PC-3 (cell line): ENCODE data around the gene MGAT4B. TPM values are rescaled to one million over a fixed set of nuclear protein-coding genes. Genes with fewer than 3 reads are reported as not detected.
A peak's percentile ranks its signal among the peaks of the same experiment; 100 is the strongest.
"Not testable (repeated sequence)": the region's sequence is repeated elsewhere in the genome, so short reads cannot be mapped to it uniquely, and the experiment has no call there.

Experiments
- ATAC-seq: fragments of 200-7000 bp; cut with Tn5 transposase; 2 replicates; pipeline ENCODE4 v1.9.1; 2020; ENCODE audit warnings: mild to moderate bottlenecking, moderate library complexity
- BruUV-seq: library from RNA; stranded (reverse); fragments of 400-500 nt; replicated peaks from 2 replicates; lab custom pipeline; 2021; lab: Mats Ljungman, UMichigan
- CTCF ChIA-PET: fragments of 300-600 bp; sonication (Branson Sonifier 250); formaldehyde crosslinking; loops from one replicate; lab custom pipeline; 2022; ENCODE audit warnings: antibody characterized with exemption; lab: Charles Lee
- POLR2A ChIA-PET: fragments of 300-600 bp; sonication (Branson Sonifier 250); formaldehyde crosslinking; loops from one replicate; lab custom pipeline; 2022; ENCODE audit warnings: antibody characterized with exemption; ENCODE audit not compliant: unreplicated experiment; lab: Charles Lee
- DNase-seq: peaks from one replicate; pipeline ENCODE4 v3.0.0-alpha.2; 2015
- H2AFZ ChIP-seq: fragments of 300-600 bp; sonication (generic); 2 replicates; pipeline ENCODE4 v1.6.0; 2016; ENCODE audit warnings: antibody characterized with exemption, low read length
- H3F3A ChIP-seq: fragments of 300-600 bp; sonication (generic); one replicate; pipeline ENCODE4 v1.6.0; 2017; ENCODE audit warnings: antibody characterized with exemption, low read length, control low read depth, mild to moderate bottlenecking; ENCODE audit not compliant: unreplicated experiment
- H3K27ac ChIP-seq: fragments of 300-600 bp; sonication (generic); 2 replicates; pipeline ENCODE4 v1.5.1; 2016; ENCODE audit warnings: mild to moderate bottlenecking, low read length
- H3K27me3 ChIP-seq: fragments of 300-600 bp; sonication (generic); 2 replicates; pipeline ENCODE4 v1.6.1; 2016; ENCODE audit warnings: low read length, mixed read lengths
- H3K36me3 ChIP-seq: fragments of 300-600 bp; sonication (generic); 2 replicates; pipeline ENCODE4 v1.6.1; 2016; ENCODE audit warnings: low read depth, mixed run types, low read length, mixed read lengths
- H3K4me1 ChIP-seq: fragments of 300-600 bp; sonication (generic); 2 replicates; pipeline ENCODE4 v1.5.1; 2016; ENCODE audit warnings: low read length; ENCODE audit not compliant: insufficient read depth
- H3K4me2 ChIP-seq: fragments of 300-600 bp; sonication (generic); 2 replicates; pipeline ENCODE4 v1.6.0; 2016; ENCODE audit warnings: low read length
- H3K4me3 ChIP-seq: fragments of 300-600 bp; sonication (generic); 2 replicates; pipeline ENCODE4 v1.5.1; 2016; ENCODE audit warnings: mild to moderate bottlenecking, low read length, mixed read lengths
- H3K79me2 ChIP-seq: fragments of 300-600 bp; sonication (generic); 2 replicates; pipeline ENCODE4 v1.6.1; 2017; ENCODE audit warnings: low read length, mixed read lengths
- H3K9ac ChIP-seq: fragments of 300-600 bp; sonication (generic); 2 replicates; pipeline ENCODE4 v1.6.0; 2016; ENCODE audit warnings: mild to moderate bottlenecking, low read length
- H3K9me2 ChIP-seq: fragments of 300-600 bp; sonication (generic); replicated peaks from 2 replicates; pipeline ENCODE4 v1.6.1; 2016; ENCODE audit warnings: mixed run types, low read length, mixed read lengths
- H3K9me3 ChIP-seq: fragments of 300-600 bp; sonication (generic); 2 replicates; pipeline ENCODE4 v1.6.1; 2016; ENCODE audit warnings: low read length, mixed read lengths
- H4K20me1 ChIP-seq: fragments of 300-600 bp; sonication (generic); 2 replicates; pipeline ENCODE4 v1.6.1; 2016; ENCODE audit warnings: low read length, mixed read lengths
- EZH2 ChIP-seq: fragments of 300-600 bp; sonication (generic); IDR thresholded peaks from one replicate; pipeline ENCODE4 v1.6.1; 2017; ENCODE audit warnings: antibody characterized with exemption, mild to moderate bottlenecking, low read length; ENCODE audit not compliant: unreplicated experiment
- EZH2phosphoT487 ChIP-seq: fragments of 300-600 bp; sonication (generic); IDR thresholded peaks from 2 replicates; pipeline ENCODE4 v1.6.1; 2018; ENCODE audit warnings: mild to moderate bottlenecking, antibody characterized with exemption, low read length, borderline replicate concordance
- intact Hi-C: fragments of 100-400 bp; cut with micrococcal nuclease; formaldehyde crosslinking; loops from 2 replicates; pipeline ENCODE4 v1.9.0; 2023
- total RNA-seq: library from RNA; depleted of rRNA; stranded (reverse); fragments of >200 nt; gene quantifications from 2 replicates; pipeline ENCODE4 v1.2.3, GENCODE V29; 2014
- TF ChIP-seq, protein P1 (sequence below): fragments of 300-600 bp; sonication (generic); conservative IDR thresholded peaks from 2 replicates; pipeline ENCODE4 v1.5.1; 2017; ENCODE audit warnings: antibody characterized with exemption, low read depth, mild to moderate bottlenecking, low read length

MGAT4B gene
- total RNA-seq, 1 experiment from 2014 or later: 88.9 TPM

DNA sequence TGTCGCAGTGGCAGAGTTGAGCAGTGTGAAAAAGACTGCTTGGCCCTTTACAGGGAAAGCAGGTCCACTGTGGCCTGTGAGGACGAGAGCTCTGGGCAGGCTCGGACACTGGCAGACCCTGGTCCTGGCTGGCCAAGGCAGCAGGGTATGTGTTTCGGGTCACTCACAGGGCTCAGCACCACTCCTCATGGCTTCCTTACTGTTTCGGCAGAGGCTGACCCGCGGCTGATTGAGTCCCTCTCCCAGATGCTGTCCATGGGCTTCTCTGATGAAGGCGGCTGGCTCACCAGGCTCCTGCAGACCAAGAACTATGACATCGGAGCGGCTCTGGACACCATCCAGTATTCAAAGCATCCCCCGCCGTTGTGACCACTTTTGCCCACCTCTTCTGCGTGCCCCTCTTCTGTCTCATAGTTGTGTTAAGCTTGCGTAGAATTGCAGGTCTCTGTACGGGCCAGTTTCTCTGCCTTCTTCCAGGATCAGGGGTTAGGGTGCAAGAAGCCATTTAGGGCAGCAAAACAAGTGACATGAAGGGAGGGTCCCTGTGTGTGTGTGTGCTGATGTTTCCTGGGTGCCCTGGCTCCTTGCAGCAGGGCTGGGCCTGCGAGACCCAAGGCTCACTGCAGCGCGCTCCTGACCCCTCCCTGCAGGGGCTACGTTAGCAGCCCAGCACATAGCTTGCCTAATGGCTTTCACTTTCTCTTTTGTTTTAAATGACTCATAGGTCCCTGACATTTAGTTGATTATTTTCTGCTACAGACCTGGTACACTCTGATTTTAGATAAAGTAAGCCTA is 29.8 kb upstream of the MGAT4B start:
- H3K9ac ChIP-seq: no peak overlapping the region
- H3K27me3 ChIP-seq: no peaks in the 10 kb centered on the region
- BruUV-seq: TSS peak; percentile 50
- TF ChIP-seq, protein P1, sequence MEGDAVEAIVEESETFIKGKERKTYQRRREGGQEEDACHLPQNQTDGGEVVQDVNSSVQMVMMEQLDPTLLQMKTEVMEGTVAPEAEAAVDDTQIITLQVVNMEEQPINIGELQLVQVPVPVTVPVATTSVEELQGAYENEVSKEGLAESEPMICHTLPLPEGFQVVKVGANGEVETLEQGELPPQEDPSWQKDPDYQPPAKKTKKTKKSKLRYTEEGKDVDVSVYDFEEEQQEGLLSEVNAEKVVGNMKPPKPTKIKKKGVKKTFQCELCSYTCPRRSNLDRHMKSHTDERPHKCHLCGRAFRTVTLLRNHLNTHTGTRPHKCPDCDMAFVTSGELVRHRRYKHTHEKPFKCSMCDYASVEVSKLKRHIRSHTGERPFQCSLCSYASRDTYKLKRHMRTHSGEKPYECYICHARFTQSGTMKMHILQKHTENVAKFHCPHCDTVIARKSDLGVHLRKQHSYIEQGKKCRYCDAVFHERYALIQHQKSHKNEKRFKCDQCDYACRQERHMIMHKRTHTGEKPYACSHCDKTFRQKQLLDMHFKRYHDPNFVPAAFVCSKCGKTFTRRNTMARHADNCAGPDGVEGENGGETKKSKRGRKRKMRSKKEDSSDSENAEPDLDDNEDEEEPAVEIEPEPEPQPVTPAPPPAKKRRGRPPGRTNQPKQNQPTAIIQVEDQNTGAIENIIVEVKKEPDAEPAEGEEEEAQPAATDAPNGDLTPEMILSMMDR: no peak
- TF ChIP-seq EZH2: no peak
- CTCF ChIA-PET: interaction anchor here (0.5 kb wide), 1 partner anchor 74 kb away, joined by 3 read pairs; no protein-coding TSS in a partner anchor
- H3K36me3 ChIP-seq: peaks cover 31% of the 10 kb centered on the region
- POLR2A ChIA-PET: no interaction called here
- no peak overlapping the region for H3K4me3 ChIP-seq
- H2AFZ ChIP-seq: no peak overlapping the region
- ATAC-seq: peak; percentile 6; the same call in 1 of the 2 replicates
- no peak overlapping the region for H3K27ac ChIP-seq
- no peak for DNase-seq
- no peaks in the 10 kb centered on the region for H3K79me2 ChIP-seq
- no peaks in the 10 kb centered on the region for H3K9me2 ChIP-seq
- H3F3A ChIP-seq: peaks cover 6% of the 10 kb centered on the region
- no peaks in the 10 kb centered on the region for H3K9me3 ChIP-seq
- no peaks in the 10 kb centered on the region for H3K4me1 ChIP-seq
- H4K20me1 ChIP-seq: no peaks in the 10 kb centered on the region
- no peak overlapping the region for H3K4me2 ChIP-seq
- intact Hi-C loops: no loop called here

DNA sequence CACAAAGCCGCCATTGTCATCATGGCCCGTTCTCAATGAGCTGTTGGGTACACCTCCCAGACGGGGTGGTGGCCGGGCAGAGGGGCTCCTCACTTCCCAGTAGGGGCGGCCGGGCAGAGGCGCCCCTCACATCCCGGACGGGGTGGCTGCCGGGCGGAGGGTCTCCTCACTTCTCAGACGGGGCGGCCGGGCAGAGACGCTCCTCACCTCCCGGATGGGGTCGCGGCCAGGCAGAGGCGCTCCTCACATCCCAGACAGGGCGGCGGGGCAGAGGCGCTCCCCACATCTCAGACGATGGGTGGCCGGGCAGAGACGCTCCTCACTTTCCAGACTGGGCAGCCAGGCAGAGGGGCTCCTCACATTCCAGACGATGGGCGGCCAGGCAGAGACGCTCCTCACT is 28.2 kb upstream of the MGAT4B start:
- H3K9ac ChIP-seq, H3K27ac ChIP-seq, DNase-seq, ATAC-seq, H4K20me1 ChIP-seq, BruUV-seq, H3K9me3 ChIP-seq, H3K4me1 ChIP-seq, H3K79me2 ChIP-seq, H3K4me3 ChIP-seq, H2AFZ ChIP-seq, CTCF ChIA-PET, H3K27me3 ChIP-seq, POLR2A ChIA-PET, H3F3A ChIP-seq, intact Hi-C loops, H3K4me2 ChIP-seq, H3K9me2 ChIP-seq: not testable (repeated sequence)
- peaks cover 42% of the 10 kb centered on the region for H3K36me3 ChIP-seq

DNA sequence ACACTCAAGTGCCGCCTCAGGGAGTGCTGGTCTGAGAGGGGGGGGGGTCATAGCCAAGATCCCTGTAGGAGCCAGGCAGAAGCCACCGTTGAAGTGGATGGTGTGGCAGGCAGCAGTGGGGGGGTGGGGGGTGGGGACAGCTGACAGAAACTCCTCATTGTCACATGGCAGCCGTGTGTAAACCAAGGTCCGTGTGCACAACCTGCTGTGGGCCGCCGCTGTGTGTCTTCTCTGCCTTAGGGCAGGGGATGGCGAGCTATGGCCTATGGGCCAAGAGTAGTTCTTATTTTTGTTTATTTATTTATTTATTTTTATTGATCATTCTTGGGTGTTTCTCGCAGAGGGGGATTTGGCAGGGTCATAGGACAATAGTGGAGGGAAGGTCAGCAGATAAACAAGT is 27.5 kb upstream of the MGAT4B start:
- BruUV-seq: no TSS peak

More for the DNA sequence above, 27.5 kb upstream of the MGAT4B start:
- Histone ChIP-seq H4K20me1 (no peaks in the 10 kb centered on the region), H2AFZ (no peak overlapping the region), H3K4me2 (no peak overlapping the region), H3F3A (peaks cover 6% of the 10 kb centered on the region), H3K27ac (no peak overlapping the region), H3K27me3 (no peaks in the 10 kb centered on the region), H3K36me3 (peaks cover 49% of the 10 kb centered on the region), H3K4me1 (no peaks in the 10 kb centered on the region), H3K4me3 (no peak overlapping the region), H3K9me2 (no peaks in the 10 kb centered on the region), H3K79me2 (no peaks in the 10 kb centered on the region), H3K9me3 (no peaks in the 10 kb centered on the region), H3K9ac (no peak overlapping the region)
- intact Hi-C loops: no loop called here
- POLR2A ChIA-PET: no interaction called here
- ATAC-seq (no peak), DNase-seq (no peak)
- CTCF ChIA-PET: no interaction called here
- TF ChIP-seq, protein P1: no peak
- TF ChIP-seq EZH2 (no peak), EZH2phosphoT487 (no peak)
